ENCODE results near the gene KRTAP20-2. TPM values are rescaled to one million over a fixed set of nuclear protein-coding genes. Genes with fewer than 3 reads are reported as not detected.

The KRTAP20-2 gene
- total RNA-seq, 4 donors from 2014 or later, result not detected

- no peak overlapping the region for H3K27ac ChIP-seq
- no peak for DNase-seq
- TF ChIP-seq POLR2A (IDR thresholded peaks at IDR 0.05) (no peak), POLR2AphosphoS5 (IDR thresholded peaks at IDR 0.05) (no peak), CTCF (IDR thresholded peaks at IDR 0.05) (no peak), EP300 (IDR thresholded peaks at IDR 0.05; ENCODE audit: low read depth) (no peak)
- intact Hi-C loops (cut with DNase I; ENCODE audit: low total_unique reads), result no loop called here
- 80 to 94% methylated on average over 1 to 3 of the region's 3 CpGs for WGBS, 2 donors (ENCODE audit: low coverage in 1 of 2)
- H3K9me3 ChIP-seq, result peaks cover 0 to 9% of the 10 kb centered on the region in 2 donors
- no peaks in the 10 kb centered on the region for H3K27me3 ChIP-seq
- H3K36me3 ChIP-seq, result no peaks in the 10 kb centered on the region
- H3K4me1 ChIP-seq, result no peaks in the 10 kb centered on the region
- H3K4me3 ChIP-seq, result no peak overlapping the region
- in situ Hi-C loops (cut with MboI; ENCODE audit: low pct_ligation_motif_present in 1 of 4, low pct_unique_long_range_greater_than_20kb in 1 of 4, low sequenced_read_pairs in 3 of 4), result no loop called here
These were observed 11.6 kb upstream of the KRTAP20-2 start for GRCh38 chr21:30623362-30623761.

GRCh38 chr21:30625449-30626165, 9.4 kb upstream of the KRTAP20-2 start:
- H3K9me3 ChIP-seq, result peaks cover 0 to 9% of the 10 kb centered on the region in 2 donors
- 20 to 81% methylated on average over 1 to 4 of the region's 4 CpGs for WGBS, 2 donors (ENCODE audit: low coverage in 1 of 2)
- no peak overlapping the region for H3K4me3 ChIP-seq
- H3K36me3 ChIP-seq, result no peaks in the 10 kb centered on the region
- DNase-seq, result no peak
- no peaks in the 10 kb centered on the region for H3K4me1 ChIP-seq
- intact Hi-C loops (cut with DNase I; ENCODE audit: low total_unique reads) (no loop called here), in situ Hi-C loops (cut with MboI; ENCODE audit: low pct_ligation_motif_present in 1 of 4, low pct_unique_long_range_greater_than_20kb in 1 of 4, low sequenced_read_pairs in 3 of 4) (no loop called here)
- no peak overlapping the region for H3K27ac ChIP-seq
- H3K27me3 ChIP-seq, result no peaks in the 10 kb centered on the region
- TF ChIP-seq EP300 (IDR thresholded peaks at IDR 0.05; ENCODE audit: low read depth), result no peak
- no peak for TF ChIP-seq POLR2A (IDR thresholded peaks at IDR 0.05)
- no peak for TF ChIP-seq POLR2AphosphoS5 (IDR thresholded peaks at IDR 0.05)
- no peak for TF ChIP-seq CTCF (IDR thresholded peaks at IDR 0.05)

- H3K36me3 ChIP-seq, result no peaks in the 10 kb centered on the region
- no peaks in the 10 kb centered on the region for H3K4me1 ChIP-seq
- no peak for DNase-seq
- no peak overlapping the region for H3K27ac ChIP-seq
- H3K9me3 ChIP-seq, result peaks cover 0 to 9% of the 10 kb centered on the region in 2 donors
- in situ Hi-C loops (cut with MboI; ENCODE audit: low pct_ligation_motif_present in 1 of 4, low pct_unique_long_range_greater_than_20kb in 1 of 4, low sequenced_read_pairs in 3 of 4), result no loop called here
- no peaks in the 10 kb centered on the region for H3K27me3 ChIP-seq
- WGBS, 2 donors (ENCODE audit: low coverage in 1 of 2), result 75 to 83% methylated on average over 4 of the region's 4 CpGs
- TF ChIP-seq CTCF (IDR thresholded peaks at IDR 0.05), result no peak
- no peak for TF ChIP-seq POLR2AphosphoS5 (IDR thresholded peaks at IDR 0.05)
- no peak for TF ChIP-seq EP300 (IDR thresholded peaks at IDR 0.05; ENCODE audit: low read depth)
- TF ChIP-seq POLR2A (IDR thresholded peaks at IDR 0.05), result no peak
- no peak overlapping the region for H3K4me3 ChIP-seq
- intact Hi-C loops (cut with DNase I; ENCODE audit: low total_unique reads), result no loop called here
These were observed 6.9 kb upstream of the KRTAP20-2 start for GRCh38 chr21:30628109-30628508.

- Histone ChIP-seq H3K36me3 (no peaks in the 10 kb centered on the region), H3K27ac (no peak overlapping the region), H3K9me3 (peaks cover 0 to 9% of the 10 kb centered on the region in 2 donors), H3K4me1 (no peaks in the 10 kb centered on the region), H3K4me3 (no peak overlapping the region), H3K27me3 (no peaks in the 10 kb centered on the region)
- TF ChIP-seq EP300 (IDR thresholded peaks at IDR 0.05; ENCODE audit: low read depth) (no peak), CTCF (IDR thresholded peaks at IDR 0.05) (no peak), POLR2AphosphoS5 (IDR thresholded peaks at IDR 0.05) (no peak), POLR2A (IDR thresholded peaks at IDR 0.05) (no peak)
- in situ Hi-C loops (cut with MboI; ENCODE audit: low pct_ligation_motif_present in 1 of 4, low pct_unique_long_range_greater_than_20kb in 1 of 4, low sequenced_read_pairs in 3 of 4), result no loop called here
- 38 to 60% methylated on average over 1 of the region's 1 CpG for WGBS, 2 donors (ENCODE audit: low coverage in 1 of 2)
- intact Hi-C loops (cut with DNase I; ENCODE audit: low total_unique reads), result no loop called here
- no peak for DNase-seq
These were observed 5.8 kb upstream of the KRTAP20-2 start for GRCh38 chr21:30629200-30629599.
